HepG2 (cell line): ENCODE measurements around the gene GSTK1. TPM values are rescaled to one million over a fixed set of nuclear protein-coding genes. Genes with fewer than 3 reads are reported as not detected.
A peak's percentile ranks its signal among the peaks of the same experiment; 100 is the strongest.

Experiments
- ATF7 ChIP-seq, 2 experiments: fragments of 450-650 bp in 1 of 2; sonication (generic) in 1 of 2; formaldehyde crosslinking in 1 of 2; IDR thresholded peaks; 2 replicates each; pipeline versions ENCODE4 v1.4.0 to v1.6.1; 2016 to 2020; ENCODE audit warnings: antibody characterized with exemption in 1 of 2, mild to moderate bottlenecking in 1 of 2, missing genetic modification reagents in 1 of 2
- EHMT2 ChIP-seq: fragments of 200-600 bp; sonication (generic); IDR thresholded peaks from 2 replicates; pipeline ENCODE4 v1.7.0; 2017; ENCODE audit warnings: antibody characterized with exemption, low read depth, low read length, borderline replicate concordance
- ELK4 ChIP-seq: sonication (generic); formaldehyde crosslinking; IDR thresholded peaks from 2 replicates; pipeline ENCODE4 v1.9.0; 2021; ENCODE audit warnings: missing genetic modification reagents, borderline replicate concordance
- GABPB1 ChIP-seq: IDR thresholded peaks from 2 replicates; pipeline ENCODE4 v1.6.1; 2016; ENCODE audit warnings: mild to moderate bottlenecking, missing genetic modification reagents, moderate library complexity, missing compliant biosample characterization
- HNRNPH1 ChIP-seq: fragments of 200-400 bp; formaldehyde crosslinking; optimal IDR thresholded peaks from 2 replicates; pipeline ENCODE3; 2017; ENCODE audit warnings: mild to moderate bottlenecking, low read depth, low read length
- KIAA2018 ChIP-seq: sonication (generic); formaldehyde crosslinking; IDR thresholded peaks from 2 replicates; pipeline ENCODE4 v1.5.0; 2020; ENCODE audit warnings: mild to moderate bottlenecking, missing genetic modification reagents, borderline replicate concordance
- PAWR ChIP-seq: sonication (generic); formaldehyde crosslinking; IDR thresholded peaks from 2 replicates; pipeline ENCODE4 v1.4.0; 2020; ENCODE audit warnings: missing genetic modification reagents, mild to moderate bottlenecking, borderline replicate concordance
- RAD21 ChIP-seq: fragments of 450-650 bp; formaldehyde crosslinking; IDR thresholded peaks from 2 replicates; pipeline ENCODE4 v1.5.0; 2020; ENCODE audit warnings: mild to moderate bottlenecking
- RBAK ChIP-seq: sonication (generic); formaldehyde crosslinking; IDR thresholded peaks from 2 replicates; pipeline ENCODE4 v1.5.1; 2020; ENCODE audit warnings: mild to moderate bottlenecking, missing genetic modification reagents
- SOX5 ChIP-seq: IDR thresholded peaks from 2 replicates; pipeline ENCODE4 v1.6.1; 2016; ENCODE audit warnings: borderline replicate concordance
- SRSF1 ChIP-seq: fragments of 200-400 bp; formaldehyde crosslinking; optimal IDR thresholded peaks from 2 replicates; pipeline ENCODE3; 2017; ENCODE audit warnings: mild to moderate bottlenecking, low read depth, low read length, moderate library complexity
- YY1 ChIP-seq: IDR thresholded peaks from 2 replicates; pipeline ENCODE4 v1.6.1; 2011; ENCODE audit warnings: low read length, low read depth, moderate library complexity, mild to moderate bottlenecking; ENCODE audit not compliant: insufficient read depth, insufficient replicate concordance
- ZBTB1 ChIP-seq: sonication (generic); formaldehyde crosslinking; IDR thresholded peaks from 2 replicates; pipeline ENCODE4 v1.4.0; 2020; ENCODE audit warnings: missing genetic modification reagents, borderline replicate concordance
- ZNF275 ChIP-seq: sonication (generic); formaldehyde crosslinking; IDR thresholded peaks from 2 replicates; pipeline ENCODE4 v1.8.0; 2022; ENCODE audit warnings: missing genetic modification reagents, mild to moderate bottlenecking, inconsistent platforms, borderline replicate concordance
- ZNF333 ChIP-seq: sonication (generic); formaldehyde crosslinking; IDR thresholded peaks from 2 replicates; pipeline ENCODE4 v1.4.0; 2020; ENCODE audit warnings: mild to moderate bottlenecking, missing genetic modification reagents, borderline replicate concordance
- polyA plus RNA-seq, 8 experiments: library from polyadenylated mRNA; depleted of rRNA in 3 of 8; stranded (reverse) in 7 of 8; unstranded in 1 of 8; fragments of >200 nt; fragmentation: Illumina TruSeq in 4 of 8; extraction: Trizol in 4 of 8; gene quantifications; 2 replicates each; pipeline versions ENCODE4 v1.2.1 to v1.2.3, GENCODE V29; 2011 to 2016; ENCODE audit warnings: low read depth in 4 of 8, missing spikeins in 1 of 8, mixed read lengths in 1 of 8; ENCODE audit not compliant: insufficient read depth in 1 of 8
- total RNA-seq, 5 experiments: library from RNA; depleted of rRNA; stranded (reverse); fragments of >200 nt; fragmentation: Illumina TruSeq; extraction: Trizol; gene quantifications; 2 replicates each; pipeline ENCODE4 v1.2.3, GENCODE V29; 2016; ENCODE audit warnings: low read depth in 1 of 5

GSTK1 gene
- total and polyA plus RNA-seq, 2 of the 13 experiments (the other 11 are each of a cell fraction or from before 2014, with no cell fraction given): 64.6 to 92.1 TPM

- TF ChIP-seq ZNF275 (peak; percentile 60; the same call in 1 of the 2 replicates), RAD21 (CRISPR knock-in tag) (peak; percentile 51), HNRNPH1 (no peak), KIAA2018 (no peak), RBAK (no peak), PAWR (CRISPR knock-in tag) (no peak), ELK4 (CRISPR knock-in tag) (no peak), YY1 (peak; percentile 91), SOX5 (CRISPR knock-in tag) (no peak), SRSF1 (no peak), EHMT2 (no peak), ZBTB1 (CRISPR knock-in tag) (no peak), ATF7 (IDR thresholded peaks at IDR 0.05) (no peak), ATF7 (CRISPR knock-in tag; IDR thresholded peaks at IDR 0.05) (no peak), ZNF333 (CRISPR knock-in tag) (no peak), GABPB1 (CRISPR knock-in tag) (peak; percentile 80; the same call in 1 of the 2 replicates)
These were observed 24.9 kb downstream of the GSTK1 start, which contains the start of gene CASP2 (continued) for GRCh38 chr7:143287935-143288826.
